Mesenchymal stem cell (in vitro differentiated cells and primary cell): ENCODE data around the gene ADAM22.

ENCODE experiments used
- DNase-seq: peaks from one replicate; pipeline ENCODE4 v3.0.0-alpha.2; 2013
- H2AFZ ChIP-seq: one replicate; pipeline ENCODE4 v1.6.1; 2013; ENCODE audit warnings: low read depth, mild to moderate bottlenecking, control low read depth, inconsistent platforms, low read length, moderate library complexity
- H2AK5ac ChIP-seq: 2 replicates; pipeline ENCODE4 v1.6.1; 2013; ENCODE audit warnings: low read length, moderate library complexity, mild to moderate bottlenecking, inconsistent platforms; ENCODE audit not compliant: severe bottlenecking
- H2BK120ac ChIP-seq: one replicate; pipeline ENCODE4 v1.6.1; 2013; ENCODE audit warnings: low read depth, mild to moderate bottlenecking, inconsistent platforms, low read length, moderate library complexity
- H2BK12ac ChIP-seq, 2 experiments: one replicate each; pipeline ENCODE4 v1.6.1; 2013; ENCODE audit warnings: inconsistent platforms in 2 of 2, low read length in 2 of 2, mild to moderate bottlenecking in 2 of 2, moderate library complexity in 2 of 2, control low read depth in 1 of 2
- H2BK15ac ChIP-seq: one replicate; pipeline ENCODE4 v1.6.1; 2013; ENCODE audit warnings: mild to moderate bottlenecking, low read depth, inconsistent platforms; ENCODE audit not compliant: poor library complexity, severe bottlenecking
- H2BK5ac ChIP-seq: 2 replicates; pipeline ENCODE4 v1.6.1; 2013; ENCODE audit warnings: low read depth, mild to moderate bottlenecking, low read length, control low read depth, inconsistent platforms; ENCODE audit not compliant: poor library complexity, severe bottlenecking
- H3K14ac ChIP-seq, 2 experiments: one replicate each; pipeline ENCODE4 v1.6.1; 2013; ENCODE audit warnings: inconsistent platforms in 2 of 2, low read length in 2 of 2, control low read depth in 1 of 2, mild to moderate bottlenecking in 1 of 2, moderate library complexity in 1 of 2
- H3K18ac ChIP-seq, 2 experiments: one replicate each; pipeline ENCODE4 v1.6.1; 2013; ENCODE audit warnings: inconsistent platforms in 2 of 2, low read length in 2 of 2, control low read depth in 1 of 2, low read depth in 1 of 2, mild to moderate bottlenecking in 1 of 2
- H3K23ac ChIP-seq, 2 experiments: one replicate each; pipeline ENCODE4 v1.6.1; 2013; ENCODE audit warnings: inconsistent platforms in 2 of 2, low read length in 2 of 2, mild to moderate bottlenecking in 2 of 2, moderate library complexity in 2 of 2, control low read depth in 1 of 2
- H3K27ac ChIP-seq: 2 replicates; pipeline ENCODE4 v1.5.1; 2013; ENCODE audit warnings: mild to moderate bottlenecking, moderate library complexity, low read length, control low read depth, inconsistent platforms; ENCODE audit not compliant: poor library complexity, severe bottlenecking
- H3K27me3 ChIP-seq, 2 experiments: 2 replicates each; pipeline versions ENCODE4 v1.6.1 to v1.7.0; 2013; ENCODE audit warnings: low read length in 2 of 2, mild to moderate bottlenecking in 2 of 2, moderate library complexity in 2 of 2, control low read depth in 1 of 2, inconsistent platforms in 1 of 2; ENCODE audit not compliant: control insufficient read depth in 1 of 2, insufficient read depth in 1 of 2
- H3K36me3 ChIP-seq, 2 experiments: 2 replicates each; pipeline versions ENCODE4 v1.6.1 to v1.7.0; 2013; ENCODE audit warnings: low read length in 2 of 2, control low read depth in 1 of 2, inconsistent platforms in 1 of 2, low read depth in 1 of 2, mild to moderate bottlenecking in 1 of 2; ENCODE audit not compliant: insufficient read depth in 2 of 2, control insufficient read depth in 1 of 2
- H3K4ac ChIP-seq, 2 experiments: one replicate each; pipeline ENCODE4 v1.6.1; 2013; ENCODE audit warnings: inconsistent platforms in 2 of 2, low read length in 2 of 2, mild to moderate bottlenecking in 2 of 2, moderate library complexity in 2 of 2, control low read depth in 1 of 2, low read depth in 1 of 2
- H3K4me1 ChIP-seq: 2 replicates; pipeline ENCODE4 v1.6.1; 2013; ENCODE audit warnings: low read depth, low read length, control low read depth; ENCODE audit not compliant: control insufficient read depth, insufficient read depth
- H3K4me2 ChIP-seq: 2 replicates; pipeline ENCODE4 v1.6.1; 2013; ENCODE audit warnings: low read length, mild to moderate bottlenecking, inconsistent platforms; ENCODE audit not compliant: poor library complexity, severe bottlenecking
- H3K4me3 ChIP-seq, 2 experiments: 2 replicates each; pipeline versions ENCODE4 v1.5.1 to v1.7.0; 2013; ENCODE audit warnings: low read length in 2 of 2, mild to moderate bottlenecking in 2 of 2, control low read depth in 1 of 2, low read depth in 1 of 2; ENCODE audit not compliant: insufficient read depth in 1 of 2
- H3K79me1 ChIP-seq: replicated peaks from 2 replicates; pipeline ENCODE4 v1.6.1; 2013; ENCODE audit warnings: mild to moderate bottlenecking, control low read depth, low read length, inconsistent platforms; ENCODE audit not compliant: poor library complexity, severe bottlenecking
- H3K9ac ChIP-seq: 2 replicates; pipeline ENCODE4 v1.7.0; 2013; ENCODE audit warnings: mild to moderate bottlenecking, low read length, moderate library complexity
- H3K9me3 ChIP-seq: 2 replicates; pipeline ENCODE4 v1.7.0; 2013; ENCODE audit warnings: mild to moderate bottlenecking, low read length; ENCODE audit not compliant: control insufficient read depth
- H4K8ac ChIP-seq: one replicate; pipeline ENCODE4 v1.6.1; 2013; ENCODE audit warnings: inconsistent platforms, mild to moderate bottlenecking, low read length, moderate library complexity
- H4K91ac ChIP-seq: one replicate; pipeline ENCODE4 v1.6.1; 2013; ENCODE audit warnings: mild to moderate bottlenecking, low read length, inconsistent platforms
- WGBS: methylation state at CpG from one replicate; pipeline ENCODE4 v1.1.7; 2013; ENCODE audit warnings: mixed read lengths; 5-methylcytosine and 5-hydroxymethylcytosine counted together

The ADAM22 gene

GRCh38 chr7:87968021-87968420 is 34.0 kb downstream of the ADAM22 start:
- Histone ChIP-seq H3K4me1 (no peaks in the 10 kb centered on the region), H3K27ac (no peak overlapping the region), H4K8ac (no peak overlapping the region), H4K91ac (no peak overlapping the region), H2AK5ac (no peak overlapping the region), H3K18ac (no peak overlapping the region), H2BK12ac (no peak overlapping the region), H3K79me1 (no peaks in the 10 kb centered on the region), H2BK15ac (no peak overlapping the region), H2BK120ac (no peak overlapping the region), H2AFZ (no peak overlapping the region), H3K36me3 (no peaks in the 10 kb centered on the region), H3K4me2 (no peak overlapping the region), H3K4me3 (no peak overlapping the region), H3K9me3 (no peaks in the 10 kb centered on the region), H3K23ac (no peak overlapping the region), H3K14ac (no peak overlapping the region), H3K4ac (no peak overlapping the region), H2BK5ac (no peak overlapping the region), H3K27me3 (no peaks in the 10 kb centered on the region), H3K9ac (no peak overlapping the region)
- 92% methylated on average over 1 of the region's 1 CpG for WGBS
- no peak for DNase-seq

- Histone ChIP-seq H2BK5ac (no peak overlapping the region), H2BK15ac (no peak overlapping the region), H4K8ac (no peak overlapping the region), H3K9ac (no peak overlapping the region), H3K4me2 (no peak overlapping the region), H3K23ac (no peak overlapping the region), H3K18ac (no peak overlapping the region), H3K79me1 (no peaks in the 10 kb centered on the region), H3K4ac (no peak overlapping the region), H4K91ac (no peak overlapping the region), H2BK12ac (no peak overlapping the region), H3K36me3 (no peaks in the 10 kb centered on the region), H3K14ac (no peak overlapping the region), H2AFZ (no peak overlapping the region), H3K9me3 (no peaks in the 10 kb centered on the region), H3K27me3 (no peaks in the 10 kb centered on the region), H3K4me3 (no peak overlapping the region), H3K4me1 (no peaks in the 10 kb centered on the region), H2BK120ac (no peak overlapping the region), H3K27ac (no peak overlapping the region), H2AK5ac (no peak overlapping the region)
- DNase-seq: no peak
- WGBS: 97% methylated on average over 3 of the region's 3 CpGs
Measured at GRCh38 chr7:87982116-87982515, 48.1 kb downstream of the ADAM22 start.

- no peak overlapping the region for H2AFZ ChIP-seq
- H3K9ac ChIP-seq: no peak overlapping the region
- H3K23ac ChIP-seq: no peak overlapping the region
- no peak overlapping the region for H4K91ac ChIP-seq
- H3K4ac ChIP-seq: no peak overlapping the region
- no peak overlapping the region for H2AK5ac ChIP-seq
- no peak overlapping the region for H2BK5ac ChIP-seq
- no peaks in the 10 kb centered on the region for H3K36me3 ChIP-seq
- H3K27me3 ChIP-seq: no peaks in the 10 kb centered on the region
- H3K4me2 ChIP-seq: no peak overlapping the region
- H2BK120ac ChIP-seq: no peak overlapping the region
- H2BK15ac ChIP-seq: no peak overlapping the region
- H4K8ac ChIP-seq: no peak overlapping the region
- no peaks in the 10 kb centered on the region for H3K9me3 ChIP-seq
- no peak overlapping the region for H3K14ac ChIP-seq
- no peak overlapping the region for H3K18ac ChIP-seq
- no peaks in the 10 kb centered on the region for H3K4me1 ChIP-seq
- WGBS: 100% methylated on average over 2 of the region's 3 CpGs
- no peaks in the 10 kb centered on the region for H3K79me1 ChIP-seq
- H2BK12ac ChIP-seq: no peak overlapping the region
- no peak for DNase-seq
- no peak overlapping the region for H3K4me3 ChIP-seq
- H3K27ac ChIP-seq: no peak overlapping the region
Measured at GRCh38 chr7:87984088-87984487, 50.0 kb downstream of the ADAM22 start.

GRCh38 chr7:87993269-87993668 is 59.2 kb downstream of the ADAM22 start:
- no peak overlapping the region for H2BK120ac ChIP-seq
- H2AFZ ChIP-seq: no peak overlapping the region
- no peak overlapping the region for H3K14ac ChIP-seq
- no peaks in the 10 kb centered on the region for H3K79me1 ChIP-seq
- H4K8ac ChIP-seq: no peak overlapping the region
- H2BK15ac ChIP-seq: no peak overlapping the region
- H3K18ac ChIP-seq: no peak overlapping the region
- H3K4ac ChIP-seq: no peak overlapping the region
- H3K27ac ChIP-seq: no peak overlapping the region
- no peaks in the 10 kb centered on the region for H3K36me3 ChIP-seq
- H2BK12ac ChIP-seq: no peak overlapping the region
- H4K91ac ChIP-seq: no peak overlapping the region
- H3K9ac ChIP-seq: no peak overlapping the region
- H3K4me2 ChIP-seq: no peak overlapping the region
- H3K4me1 ChIP-seq: no peaks in the 10 kb centered on the region
- H2AK5ac ChIP-seq: no peak overlapping the region
- no peak overlapping the region for H2BK5ac ChIP-seq
- no peak for DNase-seq
- no peak overlapping the region for H3K23ac ChIP-seq
- no peaks in the 10 kb centered on the region for H3K9me3 ChIP-seq
- no peaks in the 10 kb centered on the region for H3K27me3 ChIP-seq
- H3K4me3 ChIP-seq: no peak overlapping the region
